Omental fat pad (tissue), 4 donors: ENCODE results near the gene CAPZB. TPM values are rescaled to one million over a fixed set of nuclear protein-coding genes. Genes with fewer than 3 reads are reported as not detected.

Source experiments
- ATAC-seq: fragments of 150-250 bp; one replicate; pipeline ENCODE4 v1.9.1; 2016; ENCODE audit warnings: mild to moderate bottlenecking, moderate library complexity; ENCODE audit not compliant: low FRiP score
- DNase-seq: peaks from one replicate; pipeline ENCODE4 v3.0.0-alpha.2; 2019; ENCODE audit warnings: low spot score
- total RNA-seq, 4 donors: library from RNA; depleted of rRNA; stranded (reverse); fragments of >200 nt; gene quantifications; one replicate each; pipeline ENCODE4 v1.1.0, GENCODE V29; 2016
- TF ChIP-seq, protein P1 (sequence below), 3 donors: fragments of 450-650 bp; IDR thresholded peaks; one replicate each; pipeline ENCODE4 v1.5.1; 2016 to 2017; ENCODE audit warnings: antibody characterized with exemption in 3 of 3, mild to moderate bottlenecking in 3 of 3, moderate library complexity in 2 of 3

The CAPZB gene
- total RNA-seq, 4 donors from 2014 or later, result 98.0 to 130 (median 120) TPM

DNA sequence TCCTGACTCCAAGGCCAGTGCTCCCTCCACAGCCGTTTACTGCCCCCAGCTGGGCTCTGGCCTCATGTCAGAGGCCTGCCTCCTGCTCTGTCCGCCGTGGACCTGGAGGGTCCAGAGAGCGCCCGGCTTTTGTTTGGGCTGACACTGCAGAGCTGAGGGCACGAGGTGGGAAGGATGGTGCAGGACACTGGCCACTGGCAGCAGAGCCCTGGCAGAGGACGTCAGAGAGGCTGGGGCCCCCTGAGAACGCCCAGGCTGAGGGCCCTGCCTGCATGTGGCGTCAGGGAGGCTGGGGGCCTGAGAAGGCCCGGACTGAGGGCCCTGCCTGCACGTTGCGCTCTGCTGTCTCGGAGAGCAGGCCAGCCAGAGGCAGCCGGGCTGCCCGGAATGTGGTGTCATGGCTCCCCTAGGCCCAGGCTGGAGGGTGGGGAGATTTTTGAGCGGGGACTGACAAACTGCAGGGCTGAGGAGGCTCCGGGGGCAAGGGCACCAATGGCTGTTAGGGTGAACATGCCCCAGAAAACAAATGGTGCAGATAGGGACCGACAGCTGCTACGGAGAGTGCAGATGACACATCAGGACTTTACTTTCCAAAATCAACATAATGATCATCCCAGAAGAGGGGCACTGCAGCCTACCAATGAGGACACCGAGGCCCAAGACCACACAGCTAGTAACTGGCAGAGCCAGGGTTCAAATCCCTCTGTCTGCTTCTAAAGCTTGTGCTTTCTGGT lies 141.6 kb downstream of the CAPZB start:
- TF ChIP-seq, protein P1, sequence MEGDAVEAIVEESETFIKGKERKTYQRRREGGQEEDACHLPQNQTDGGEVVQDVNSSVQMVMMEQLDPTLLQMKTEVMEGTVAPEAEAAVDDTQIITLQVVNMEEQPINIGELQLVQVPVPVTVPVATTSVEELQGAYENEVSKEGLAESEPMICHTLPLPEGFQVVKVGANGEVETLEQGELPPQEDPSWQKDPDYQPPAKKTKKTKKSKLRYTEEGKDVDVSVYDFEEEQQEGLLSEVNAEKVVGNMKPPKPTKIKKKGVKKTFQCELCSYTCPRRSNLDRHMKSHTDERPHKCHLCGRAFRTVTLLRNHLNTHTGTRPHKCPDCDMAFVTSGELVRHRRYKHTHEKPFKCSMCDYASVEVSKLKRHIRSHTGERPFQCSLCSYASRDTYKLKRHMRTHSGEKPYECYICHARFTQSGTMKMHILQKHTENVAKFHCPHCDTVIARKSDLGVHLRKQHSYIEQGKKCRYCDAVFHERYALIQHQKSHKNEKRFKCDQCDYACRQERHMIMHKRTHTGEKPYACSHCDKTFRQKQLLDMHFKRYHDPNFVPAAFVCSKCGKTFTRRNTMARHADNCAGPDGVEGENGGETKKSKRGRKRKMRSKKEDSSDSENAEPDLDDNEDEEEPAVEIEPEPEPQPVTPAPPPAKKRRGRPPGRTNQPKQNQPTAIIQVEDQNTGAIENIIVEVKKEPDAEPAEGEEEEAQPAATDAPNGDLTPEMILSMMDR (IDR thresholded peaks at IDR 0.05), result no peak
- no peak for ATAC-seq
- no peak for DNase-seq

DNA sequence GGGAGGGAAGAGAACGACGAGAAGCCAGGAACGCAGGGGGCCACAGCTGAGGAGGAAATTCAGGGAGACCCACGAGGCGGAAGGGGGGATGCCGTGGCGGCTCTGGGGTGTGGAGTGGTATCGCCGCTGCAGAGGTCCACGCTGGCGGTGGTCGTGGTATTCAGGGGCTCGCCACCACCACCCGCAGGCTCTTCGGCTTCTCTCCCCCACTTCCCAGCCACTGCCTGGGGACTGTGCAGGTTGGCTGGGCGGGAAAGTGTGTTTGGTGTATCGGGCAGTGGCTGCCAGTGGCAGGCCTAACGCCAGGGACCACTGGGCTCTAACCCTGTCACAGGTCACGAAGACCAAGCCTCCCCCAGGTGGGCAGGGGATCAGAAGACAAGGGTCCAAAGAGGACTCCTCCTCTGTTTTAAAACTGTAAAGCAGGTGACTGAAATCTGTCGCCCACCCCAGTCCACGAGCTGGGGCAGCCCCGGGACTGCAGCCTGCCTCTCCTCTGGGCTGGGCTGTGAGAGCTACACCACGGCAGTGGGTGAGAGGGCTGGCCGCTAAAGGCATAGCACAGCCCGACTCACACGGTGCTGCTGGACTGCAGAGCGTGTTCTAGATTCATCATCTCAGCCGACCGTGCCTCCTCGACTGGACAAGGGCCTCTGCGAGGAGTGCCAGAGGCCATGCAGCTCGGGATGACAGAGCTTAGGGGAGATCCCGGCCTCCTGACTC lies 142.3 kb downstream of the CAPZB start:
- TF ChIP-seq, protein P1 (IDR thresholded peaks at IDR 0.05), result no peak
- no peak for DNase-seq
- no peak for ATAC-seq

DNA sequence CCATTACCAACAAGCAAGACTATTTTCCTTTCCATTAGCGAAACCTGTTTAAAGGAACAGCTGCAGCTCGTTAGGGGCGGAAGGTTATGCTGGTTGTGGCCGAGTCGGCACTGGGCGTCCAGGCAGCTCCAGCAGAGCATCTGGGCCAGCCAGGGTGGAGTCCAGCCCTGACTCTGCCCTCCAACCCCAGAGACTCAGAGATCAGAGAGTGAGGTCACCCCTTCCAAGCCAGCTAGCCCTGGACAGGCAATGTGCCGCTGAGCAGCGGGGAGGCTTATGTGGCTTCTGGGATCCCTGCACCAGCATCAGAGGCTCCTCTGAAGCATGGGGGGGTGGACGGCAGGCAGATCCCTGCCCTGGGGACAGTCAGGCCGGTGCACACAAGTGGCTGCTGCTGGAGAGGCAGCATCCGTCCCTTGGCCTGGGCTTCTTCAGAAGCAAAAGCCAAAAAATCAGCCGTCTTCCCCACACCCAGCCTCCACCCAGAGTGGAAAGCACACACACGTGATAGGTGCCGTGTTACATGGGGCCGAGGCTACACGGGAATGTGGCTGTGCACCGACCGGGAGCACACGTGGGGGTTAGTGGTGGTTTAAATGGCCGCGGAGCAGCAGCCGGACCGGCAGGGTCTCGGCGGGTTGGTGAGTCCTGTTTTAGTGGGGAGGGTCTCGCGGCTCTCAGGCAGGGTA lies 143.1 kb downstream of the CAPZB start:
- TF ChIP-seq, protein P1 (IDR thresholded peaks at IDR 0.05), result no peak
- DNase-seq, result no peak
- no peak for ATAC-seq

DNA sequence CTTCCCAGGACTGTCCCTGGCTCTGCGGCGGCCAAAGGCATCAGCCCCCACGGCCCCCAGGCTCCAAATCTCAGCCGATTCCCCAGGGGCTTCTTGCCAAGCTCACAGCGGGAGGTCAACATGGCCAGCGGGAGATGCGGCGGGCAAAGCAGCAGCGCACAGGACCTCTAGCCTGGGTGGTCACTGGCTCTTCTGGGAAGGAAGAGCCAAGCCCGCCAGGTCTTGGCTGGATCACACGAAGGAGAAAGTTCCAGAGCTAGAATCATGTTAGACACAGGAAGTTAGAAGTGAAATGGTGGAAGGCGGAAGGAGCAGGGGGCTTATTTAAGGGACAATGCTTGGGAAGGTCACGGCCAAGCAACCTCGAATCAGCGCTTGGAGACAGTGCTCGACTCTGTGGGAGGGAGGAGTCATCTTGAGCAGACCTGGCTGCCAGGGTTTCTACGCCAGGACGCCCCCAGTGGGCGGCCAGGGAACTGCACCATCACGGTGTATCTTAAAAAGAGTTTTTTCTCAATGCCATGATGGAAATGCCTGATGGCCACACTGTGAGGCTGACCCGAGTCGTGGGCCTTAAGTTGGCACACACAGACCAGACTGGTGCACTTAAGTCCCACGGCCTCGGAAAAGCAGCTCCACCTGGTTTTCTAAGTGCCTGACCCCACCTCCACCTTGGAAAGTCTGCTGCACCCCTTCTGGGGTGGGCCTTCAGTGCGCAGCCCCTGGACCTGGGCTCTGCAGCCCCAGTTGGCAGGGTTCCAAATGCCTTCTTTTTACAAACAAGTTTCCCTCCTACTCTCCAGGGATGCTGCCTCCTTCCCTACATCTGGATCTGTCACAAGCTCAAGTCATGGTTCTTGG lies 143.9 kb downstream of the CAPZB start:
- TF ChIP-seq, protein P1 (IDR thresholded peaks at IDR 0.05), result peak in 2 of 3 donors; percentile 37 to 41
- DNase-seq, result peak; percentile 73
- ATAC-seq, result peak; percentile 57

DNA sequence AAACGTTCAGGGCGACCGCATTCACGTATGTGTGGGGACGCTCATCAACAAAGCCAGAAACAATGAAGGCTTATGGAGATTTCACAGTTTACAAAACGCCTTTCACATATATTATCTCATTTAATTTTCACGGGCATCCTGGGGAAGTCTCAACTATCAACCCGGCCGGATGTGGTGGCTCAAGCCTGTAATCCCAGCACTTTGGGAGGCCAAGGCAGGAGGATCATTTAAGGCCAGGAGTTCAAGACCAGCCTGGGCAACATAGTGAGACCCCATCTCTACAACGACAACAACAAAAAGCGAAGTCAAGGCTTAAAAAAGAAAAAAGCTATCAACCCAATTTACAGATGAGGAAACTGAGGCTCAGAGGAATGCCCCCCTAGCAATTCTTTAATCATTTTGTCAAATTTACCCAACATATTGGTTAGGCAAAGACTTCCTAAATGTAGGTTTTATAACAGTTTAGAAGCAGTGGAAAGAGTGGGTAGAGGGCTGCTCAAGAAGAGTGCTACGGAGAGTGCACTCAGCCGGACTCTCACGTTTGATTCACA lies 144.9 kb downstream of the CAPZB start:
- ATAC-seq, result no peak
- TF ChIP-seq, protein P1 (IDR thresholded peaks at IDR 0.05), result no peak
- no peak for DNase-seq

DNA sequence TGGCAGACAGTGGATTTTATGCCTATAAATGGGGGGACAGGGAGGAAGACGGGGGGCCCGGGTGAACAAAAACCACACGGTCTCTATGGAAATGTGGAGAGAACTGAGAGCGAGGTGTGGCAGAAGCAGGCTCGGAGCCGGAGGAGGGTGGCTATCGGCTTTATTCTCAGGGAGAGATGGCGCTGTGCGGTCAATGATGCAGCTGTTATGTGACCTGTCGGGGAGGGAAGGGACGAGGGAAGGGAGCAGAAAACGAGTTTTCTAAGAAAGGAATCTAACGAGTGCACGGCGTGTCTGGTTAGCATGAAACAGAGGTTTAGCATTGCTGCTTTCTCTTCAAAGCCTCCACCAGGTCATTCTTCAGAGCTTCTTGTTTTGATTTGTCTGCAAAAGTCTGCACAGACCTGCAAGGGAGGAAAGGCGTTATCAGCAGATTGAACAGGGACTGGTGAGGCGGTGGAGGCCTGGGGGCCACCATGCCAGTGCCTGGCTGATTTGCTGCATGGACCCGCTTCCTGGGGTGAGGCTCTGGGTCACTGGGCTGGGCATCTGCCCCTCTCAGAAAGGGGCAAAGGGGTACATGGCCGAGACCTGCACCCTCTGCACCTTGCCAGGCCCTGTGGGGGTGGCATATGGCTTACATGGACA lies 146.0 kb downstream of the CAPZB start:
- ATAC-seq (no peak), DNase-seq (no peak)
- TF ChIP-seq, protein P1 (IDR thresholded peaks at IDR 0.05), result no peak
